ENCODE measurements around the gene DENND2D. TPM values are rescaled to one million over a fixed set of nuclear protein-coding genes. Genes with fewer than 3 reads are reported as not detected.

Gene DENND2D
- total and polyA plus RNA-seq, 8 donors, result 8.0 to 30.4 (median 19.5) TPM

- no peak for FAIRE-seq
- TF ChIP-seq, protein P1, sequence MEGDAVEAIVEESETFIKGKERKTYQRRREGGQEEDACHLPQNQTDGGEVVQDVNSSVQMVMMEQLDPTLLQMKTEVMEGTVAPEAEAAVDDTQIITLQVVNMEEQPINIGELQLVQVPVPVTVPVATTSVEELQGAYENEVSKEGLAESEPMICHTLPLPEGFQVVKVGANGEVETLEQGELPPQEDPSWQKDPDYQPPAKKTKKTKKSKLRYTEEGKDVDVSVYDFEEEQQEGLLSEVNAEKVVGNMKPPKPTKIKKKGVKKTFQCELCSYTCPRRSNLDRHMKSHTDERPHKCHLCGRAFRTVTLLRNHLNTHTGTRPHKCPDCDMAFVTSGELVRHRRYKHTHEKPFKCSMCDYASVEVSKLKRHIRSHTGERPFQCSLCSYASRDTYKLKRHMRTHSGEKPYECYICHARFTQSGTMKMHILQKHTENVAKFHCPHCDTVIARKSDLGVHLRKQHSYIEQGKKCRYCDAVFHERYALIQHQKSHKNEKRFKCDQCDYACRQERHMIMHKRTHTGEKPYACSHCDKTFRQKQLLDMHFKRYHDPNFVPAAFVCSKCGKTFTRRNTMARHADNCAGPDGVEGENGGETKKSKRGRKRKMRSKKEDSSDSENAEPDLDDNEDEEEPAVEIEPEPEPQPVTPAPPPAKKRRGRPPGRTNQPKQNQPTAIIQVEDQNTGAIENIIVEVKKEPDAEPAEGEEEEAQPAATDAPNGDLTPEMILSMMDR (IDR thresholded peaks at IDR 0.05), result no peak
- no peak for ATAC-seq
- Histone ChIP-seq H3K27me3 (no peaks in the 10 kb centered on the region), H3K4me3 (no peak overlapping the region), H3K9me3 (no peaks in the 10 kb centered on the region), H3K27ac (no peak overlapping the region), H3K4me1 (no peaks in the 10 kb centered on the region), H3K36me3 (peaks cover 0 to 12% (median 5%) of the 10 kb centered on the region in 3 donors)
- intact Hi-C loops (cut with DNase I), result no loop called here
- DNase-seq, result no peak
- WGBS, 2 donors, result 92 to 97% methylated on average over 5 of the region's 5 CpGs
Observed at GRCh38 chr1:111154021-111154999, 46.1 kb downstream of the DENND2D start.

- Histone ChIP-seq H3K27me3 (no peaks in the 10 kb centered on the region), H3K4me3 (no peak overlapping the region), H3K9me3 (no peaks in the 10 kb centered on the region), H3K4me1 (no peaks in the 10 kb centered on the region), H3K36me3 (peaks cover 0 to 18% (median 5%) of the 10 kb centered on the region in 3 donors), H3K27ac (no peak overlapping the region)
- FAIRE-seq (no peak), DNase-seq (no peak), ATAC-seq (no peak)
- WGBS, 2 donors, result 64 to 69% methylated on average over 3 of the region's 3 CpGs
- TF ChIP-seq, protein P1 (IDR thresholded peaks at IDR 0.05), result no peak
- intact Hi-C loops (cut with DNase I), result no loop called here
Observed at GRCh38 chr1:111151838-111152237, 48.6 kb downstream of the DENND2D start.

GRCh38 chr1:111148376-111148881, 52.0 kb downstream of the DENND2D start:
- Histone ChIP-seq H3K27ac (no peak overlapping the region), H3K4me1 (peaks cover 0 to 10% (median 0%) of the 10 kb centered on the region in 3 donors), H3K4me3 (no peak overlapping the region), H3K27me3 (no peaks in the 10 kb centered on the region), H3K9me3 (no peaks in the 10 kb centered on the region), H3K36me3 (peaks cover 0 to 14% (median 2%) of the 10 kb centered on the region in 3 donors)
- WGBS, 2 donors, result 82 to 87% methylated on average over 2 of the region's 2 CpGs
- ATAC-seq, result no peak
- no peak for DNase-seq
- FAIRE-seq, result no peak
- TF ChIP-seq, protein P1 (IDR thresholded peaks at IDR 0.05), result no peak
- intact Hi-C loops (cut with DNase I), result no loop called here

GRCh38 chr1:111147948-111148347, 52.5 kb downstream of the DENND2D start:
- no peaks in the 10 kb centered on the region for H3K27me3 ChIP-seq
- no peak overlapping the region for H3K4me3 ChIP-seq
- peaks cover 0 to 9% (median 0%) of the 10 kb centered on the region in 3 donors for H3K36me3 ChIP-seq
- FAIRE-seq (no peak), ATAC-seq (no peak), DNase-seq (no peak)
- 38 to 43% methylated on average over 3 of the region's 3 CpGs for WGBS, 2 donors
- H3K27ac ChIP-seq, result no peak overlapping the region
- intact Hi-C loops (cut with DNase I), result no loop called here
- TF ChIP-seq, protein P1 (IDR thresholded peaks at IDR 0.05), result no peak
- H3K9me3 ChIP-seq, result no peaks in the 10 kb centered on the region
- peaks cover 0 to 10% (median 0%) of the 10 kb centered on the region in 3 donors for H3K4me1 ChIP-seq

Measured in pancreas (tissue), 10 donors.